Liver (tissue), 9 donors: Measurements from ENCODE around the gene ABLIM1. TPM values are rescaled to one million over a fixed set of nuclear protein-coding genes. Genes with fewer than 3 reads are reported as not detected.

Experiments used
- DNase-seq: peaks from one replicate; pipeline ENCODE4 v3.0.0-alpha.2; 2017; ENCODE audit warnings: low spot score
- H3K27ac ChIP-seq, 2 donors: one replicate each; pipeline ENCODE4 v1.7.0; 2013; ENCODE audit warnings: inconsistent platforms in 2 of 2, low read length in 2 of 2, control low read depth in 1 of 2, low read depth in 1 of 2, mild to moderate bottlenecking in 1 of 2
- H3K27me3 ChIP-seq, 4 donors: one replicate each; pipeline versions ENCODE4 v1.6.1 to v1.7.0; 2013; ENCODE audit warnings: low read length in 3 of 4, inconsistent platforms in 1 of 4, mild to moderate bottlenecking in 1 of 4, moderate library complexity in 1 of 4; ENCODE audit not compliant: control insufficient read depth in 4 of 4, insufficient read depth in 4 of 4
- H3K36me3 ChIP-seq, 4 donors: one replicate each; pipeline versions ENCODE4 v1.6.1 to v1.7.0; 2013; ENCODE audit warnings: low read length in 3 of 4, mild to moderate bottlenecking in 3 of 4, low read depth in 1 of 4, moderate library complexity in 1 of 4; ENCODE audit not compliant: control insufficient read depth in 4 of 4, insufficient read depth in 3 of 4
- H3K4me1 ChIP-seq, 4 donors: one replicate each; pipeline versions ENCODE4 v1.6.1 to v1.7.0; 2013; ENCODE audit warnings: low read length in 3 of 4, mild to moderate bottlenecking in 3 of 4, moderate library complexity in 1 of 4; ENCODE audit not compliant: control insufficient read depth in 4 of 4, insufficient read depth in 4 of 4
- H3K4me3 ChIP-seq, 3 donors: one replicate each; pipeline versions ENCODE4 v1.6.1 to v1.7.0; 2013; ENCODE audit warnings: low read length in 3 of 3, control low read depth in 1 of 3, low read depth in 1 of 3, mild to moderate bottlenecking in 1 of 3
- H3K9ac ChIP-seq, 2 donors: one replicate each; pipeline ENCODE4 v1.7.0; 2013; ENCODE audit warnings: low read length in 2 of 2, mild to moderate bottlenecking in 2 of 2, moderate library complexity in 2 of 2, control low read depth in 1 of 2, low read depth in 1 of 2
- H3K9me3 ChIP-seq, 4 donors: one replicate each; pipeline versions ENCODE4 v1.6.1 to v1.7.0; 2013; ENCODE audit warnings: low read length in 3 of 4; ENCODE audit not compliant: control insufficient read depth in 4 of 4
- ATF3 ChIP-seq: IDR thresholded peaks from 2 replicates; pipeline ENCODE4 v1.6.1; 2016; ENCODE audit warnings: antibody characterized with exemption
- CTCF ChIP-seq: fragments of 150-350 bp; IDR thresholded peaks from 2 replicates; pipeline ENCODE4 v1.5.1; 2017; ENCODE audit warnings: improper control_type of control experiment, low read depth, low read length; ENCODE audit not compliant: missing input control
- EGR1 ChIP-seq, 2 donors: IDR thresholded peaks; 2 replicates each; pipeline ENCODE4 v1.6.1; 2016 to 2018; ENCODE audit warnings: antibody characterized with exemption in 2 of 2, low read depth in 2 of 2
- FOXA1 ChIP-seq: IDR thresholded peaks from 2 replicates; pipeline ENCODE4 v1.6.1; 2016; ENCODE audit warnings: antibody characterized with exemption
- FOXA2 ChIP-seq: IDR thresholded peaks from 2 replicates; pipeline ENCODE4 v1.6.1; 2016; ENCODE audit warnings: antibody characterized with exemption
- GABPA ChIP-seq, 2 donors: IDR thresholded peaks in 1 of 2; conservative IDR thresholded peaks in 1 of 2; 2 replicates each; pipeline ENCODE4 v1.6.1; 2016; ENCODE audit warnings: antibody characterized with exemption in 2 of 2, mild to moderate bottlenecking in 1 of 2, moderate library complexity in 1 of 2
- HNF4A ChIP-seq, 2 donors: conservative IDR thresholded peaks; 2 replicates each; pipeline ENCODE4 v1.6.1; 2016; ENCODE audit warnings: antibody characterized with exemption in 2 of 2, mild to moderate bottlenecking in 2 of 2
- HNF4G ChIP-seq: IDR thresholded peaks from 2 replicates; pipeline ENCODE4 v1.6.1; 2016; ENCODE audit warnings: antibody characterized with exemption
- JUND ChIP-seq, 2 donors: IDR thresholded peaks; 2 replicates each; pipeline ENCODE4 v1.6.1; 2016; ENCODE audit warnings: antibody characterized with exemption in 2 of 2
- MAX ChIP-seq: IDR thresholded peaks from 2 replicates; pipeline ENCODE4 v1.6.1; 2016; ENCODE audit warnings: antibody characterized with exemption
- NR2F2 ChIP-seq: IDR thresholded peaks from 2 replicates; pipeline ENCODE4 v1.6.1; 2016; ENCODE audit warnings: antibody characterized with exemption
- RAD21 ChIP-seq, 2 donors: IDR thresholded peaks; 2 replicates each; pipeline ENCODE4 v1.6.1; 2016; ENCODE audit warnings: antibody characterized with exemption in 2 of 2, mild to moderate bottlenecking in 2 of 2
- REST ChIP-seq: IDR thresholded peaks from 2 replicates; pipeline ENCODE4 v1.6.1; 2016; ENCODE audit warnings: antibody characterized with exemption, mild to moderate bottlenecking
- RXRA ChIP-seq, 2 donors: IDR thresholded peaks; 2 replicates each; pipeline ENCODE4 v1.6.1; 2017 to 2018; ENCODE audit warnings: antibody characterized with exemption in 2 of 2, mild to moderate bottlenecking in 1 of 2
- SP1 ChIP-seq: IDR thresholded peaks from 2 replicates; pipeline ENCODE4 v1.6.1; 2018; ENCODE audit warnings: antibody characterized with exemption, mild to moderate bottlenecking
- TAF1 ChIP-seq: conservative IDR thresholded peaks from 2 replicates; pipeline ENCODE4 v1.6.1; 2016; ENCODE audit warnings: antibody characterized with exemption, mild to moderate bottlenecking
- YY1 ChIP-seq: IDR thresholded peaks from 2 replicates; pipeline ENCODE4 v1.6.1; 2016; ENCODE audit warnings: antibody characterized with exemption, mild to moderate bottlenecking
- ZBTB33 ChIP-seq: IDR thresholded peaks from 2 replicates; pipeline ENCODE4 v1.6.1; 2016; ENCODE audit warnings: antibody characterized with exemption
- WGBS: extraction: QIAGEN DNeasy Blood & Tissue Kit; methylation state at CpG from one replicate; pipeline ENCODE4 v1.1.7; 2013; 5-methylcytosine and 5-hydroxymethylcytosine counted together
- polyA plus RNA-seq, 2 donors: library from polyadenylated mRNA; stranded (reverse) in 1 of 2; unstranded in 1 of 2; fragments of 200-250 nt in 1 of 2; fragments of >200 nt in 1 of 2; fragmentation: Nextera tagmentation in 1 of 2; extraction: Ambion mirVana in 1 of 2; gene quantifications; one replicate each; pipeline versions ENCODE4 v1.2.1 to v1.2.3, GENCODE V29; 2013 to 2015
- total RNA-seq, 2 donors: library from RNA; depleted of rRNA; stranded (reverse); fragments of >200 nt; gene quantifications; one replicate each; pipeline ENCODE4 v1.2.3, GENCODE V29; 2014
- donor health status: healthy.
- donor health status: healthy.
- donor health status: healthy.
- donor health status: healthy.
- donor health status: healthy.

Gene ABLIM1
- total and polyA plus RNA-seq, 4 donors, result 10.9 to 31.3 (median 13.1) TPM

GRCh38 chr10:114607358-114607998, 50.6 kb downstream of the ABLIM1 start (continued):
- peak; percentile 41 for TF ChIP-seq REST
- peak; percentile 32 to 89 for TF ChIP-seq JUND (IDR thresholded peaks at IDR 0.05)
- peak; percentile 39 for TF ChIP-seq RAD21 (IDR thresholded peaks at IDR 0.05)
- TF ChIP-seq EGR1 (IDR thresholded peaks at IDR 0.05; ENCODE audit: low read depth in 2 of 2), result peak in 1 of 2 donors; percentile 37
- TF ChIP-seq HNF4A (conservative IDR thresholded peaks at IDR 0.05), result peak; percentile 80 to 81
- peak; percentile 57 for TF ChIP-seq YY1
- peak; percentile 55 for TF ChIP-seq HNF4G
- TF ChIP-seq MAX, result peak; percentile 64
- TF ChIP-seq FOXA1, result peak; percentile 54
- TF ChIP-seq GABPA (IDR thresholded peaks at IDR 0.05 in 1 of 2, conservative IDR thresholded peaks at IDR 0.05 in 1 of 2), result no peak
- no peak for TF ChIP-seq NR2F2

GRCh38 chr10:114605155-114605797, 52.8 kb downstream of the ABLIM1 start:
- H3K36me3 ChIP-seq, result peaks cover 0 to 10% (median 7%) of the 10 kb centered on the region in 4 donors
- H3K4me3 ChIP-seq, result no peak overlapping the region
- no peaks in the 10 kb centered on the region for H3K9me3 ChIP-seq
- no peaks in the 10 kb centered on the region for H3K27me3 ChIP-seq
- H3K27ac ChIP-seq, result peak overlapping the region; percentile 64 to 84
- TF ChIP-seq CTCF, result peak; percentile 4
- TF ChIP-seq FOXA2, result no peak
- TF ChIP-seq REST, result no peak
- TF ChIP-seq RAD21 (IDR thresholded peaks at IDR 0.05), result peak in 1 of 2 donors; percentile 51
- TF ChIP-seq MAX, result peak; percentile 30
- peak in 1 of 2 donors; percentile 64 for TF ChIP-seq JUND (IDR thresholded peaks at IDR 0.05)
- no peak for TF ChIP-seq NR2F2
- peak; percentile 34 for TF ChIP-seq ATF3
- peak; percentile 45 to 61 for TF ChIP-seq HNF4A (conservative IDR thresholded peaks at IDR 0.05)
- peak; percentile 61 for TF ChIP-seq SP1
- TF ChIP-seq ZBTB33, result peak; percentile 42
- no peak for TF ChIP-seq TAF1
- TF ChIP-seq EGR1 (IDR thresholded peaks at IDR 0.05; ENCODE audit: low read depth in 2 of 2), result no peak
- TF ChIP-seq HNF4G, result no peak
- peak; percentile 61 to 71 for TF ChIP-seq RXRA (IDR thresholded peaks at IDR 0.05)
- TF ChIP-seq FOXA1, result no peak
- peak; percentile 94 for TF ChIP-seq YY1
- DNase-seq, result no peak
- no peak overlapping the region for H3K9ac ChIP-seq
- WGBS, result 32% methylated on average over 4 of the region's 4 CpGs
- peaks cover 14 to 38% (median 25%) of the 10 kb centered on the region in 4 donors for H3K4me1 ChIP-seq
